K562 (cell line): Measurements from ENCODE around the gene STX11. TPM values are rescaled to one million over a fixed set of nuclear protein-coding genes. Genes with fewer than 3 reads are reported as not detected.

Experiments used
- ADNP ChIP-seq: fragments of 200-800 bp; sonication (Bioruptor generic); IDR thresholded peaks from 2 replicates; pipeline ENCODE4 v1.6.1; 2016; ENCODE audit warnings: missing genetic modification characterization, missing compliant biosample characterization
- C11orf30 ChIP-seq: fragments of 450-650 bp; IDR thresholded peaks from 2 replicates; pipeline ENCODE4 v1.6.1; 2016; ENCODE audit warnings: low read depth, mild to moderate bottlenecking
- CBFA2T3 ChIP-seq: fragments of 450-650 bp; IDR thresholded peaks from 2 replicates; pipeline ENCODE4 v1.6.1; 2017
- CBX1 ChIP-seq: sonication (generic); IDR thresholded peaks from 2 replicates; pipeline ENCODE4 v1.6.1; 2016; ENCODE audit warnings: antibody characterized with exemption, low read depth, mild to moderate bottlenecking
- CBX3 ChIP-seq, 2 experiments: IDR thresholded peaks; 1 replicate in 1 of 2; 2 replicates in 1 of 2; pipeline ENCODE4 v1.6.1; 2012; ENCODE audit warnings: inconsistent platforms in 2 of 2, low read length in 2 of 2, borderline replicate concordance in 1 of 2, control low read depth in 1 of 2
- CCAR2 ChIP-seq: fragments of 200-400 bp; formaldehyde crosslinking; IDR thresholded peaks from 2 replicates; pipeline ENCODE4 v1.6.1; 2017; ENCODE audit warnings: mild to moderate bottlenecking, low read depth, low read length
- FUS ChIP-seq: fragments of 200-400 bp; formaldehyde crosslinking; optimal IDR thresholded peaks from 2 replicates; pipeline ENCODE3; 2017; ENCODE audit warnings: low read depth, low read length
- GTF2A2 ChIP-seq: IDR thresholded peaks from 2 replicates; pipeline ENCODE4 v1.6.1; 2016; ENCODE audit warnings: mild to moderate bottlenecking, missing genetic modification characterization, missing compliant biosample characterization
- GTF2E2 ChIP-seq: fragments of 200-800 bp; sonication (Bioruptor generic); IDR thresholded peaks from 2 replicates; pipeline ENCODE4 v1.6.1; 2016; ENCODE audit warnings: missing genetic modification characterization, missing compliant biosample characterization
- MEF2A ChIP-seq: IDR thresholded peaks from 2 replicates; pipeline ENCODE4 v1.6.1; 2011; ENCODE audit warnings: low read depth, mild to moderate bottlenecking, low read length, moderate library complexity; ENCODE audit not compliant: control insufficient read depth
- NRF1 ChIP-seq, 2 experiments: fragments of 450-650 bp; IDR thresholded peaks in 1 of 2; conservative IDR thresholded peaks in 1 of 2; 2 replicates each; pipeline ENCODE4 v1.6.1; 2014; ENCODE audit warnings: mild to moderate bottlenecking in 2 of 2
- POLR2A ChIP-seq: fragments of 450-650 bp; conservative IDR thresholded peaks from 2 replicates; pipeline ENCODE4 v1.6.1; 2016
- RBM14 ChIP-seq: fragments of 200-400 bp; formaldehyde crosslinking; IDR thresholded peaks from 2 replicates; pipeline ENCODE4 v1.6.1; 2018; ENCODE audit warnings: low read depth, mild to moderate bottlenecking, low read length, moderate library complexity, borderline replicate concordance; ENCODE audit not compliant: insufficient read depth
- SMC3 ChIP-seq: conservative IDR thresholded peaks from 2 replicates; pipeline ENCODE4 v1.6.1; 2011; ENCODE audit warnings: low read depth, low read length, improper control_type of control experiment; ENCODE audit not compliant: insufficient read depth
- SPI1 ChIP-seq: IDR thresholded peaks from 2 replicates; pipeline ENCODE4 v1.6.1; 2011; ENCODE audit warnings: low read depth, low read length, control low read depth, borderline replicate concordance
- TRIM24 ChIP-seq, 2 experiments: fragments of 450-650 bp; IDR thresholded peaks; 2 replicates each; pipeline ENCODE4 v1.6.1; 2016
- TRIM28 ChIP-seq: fragments of 450-650 bp; IDR thresholded peaks from 2 replicates; pipeline ENCODE4 v1.6.1; 2017
- XRCC3 ChIP-seq: fragments of 450-650 bp; IDR thresholded peaks from 2 replicates; pipeline ENCODE4 v1.6.1; 2017; ENCODE audit warnings: mild to moderate bottlenecking, moderate library complexity
- YY1 ChIP-seq, 3 experiments: IDR thresholded peaks; 2 replicates each; pipeline ENCODE4 v1.6.1; 2011; ENCODE audit warnings: low read length in 2 of 3, mild to moderate bottlenecking in 2 of 3, moderate library complexity in 2 of 3, borderline replicate concordance in 1 of 3, control low read depth in 1 of 3, low read depth in 1 of 3; ENCODE audit not compliant: insufficient read depth in 3 of 3, insufficient replicate concordance in 2 of 3, control insufficient read depth in 1 of 3, insufficient read length in 1 of 3; ENCODE audit errors: extremely low read depth in 1 of 3
- ZBTB17 ChIP-seq: fragments of 450-650 bp; formaldehyde crosslinking; IDR thresholded peaks from 2 replicates; pipeline ENCODE4 v1.4.0; 2020; ENCODE audit warnings: mild to moderate bottlenecking
- ZFP36 ChIP-seq: fragments of 150-350 bp; IDR thresholded peaks from 2 replicates; pipeline ENCODE4 v1.6.1; 2018; ENCODE audit warnings: low read length, low read depth; ENCODE audit not compliant: partially characterized antibody
- ZNF12 ChIP-seq: sonication (generic); formaldehyde crosslinking; IDR thresholded peaks from 2 replicates; pipeline ENCODE4 v1.4.0; 2020; ENCODE audit warnings: mild to moderate bottlenecking, missing genetic modification reagents
- ZNF175 ChIP-seq: fragments of 200-800 bp; sonication (Bioruptor generic); IDR thresholded peaks from 2 replicates; pipeline ENCODE4 v1.6.1; 2016; ENCODE audit warnings: low read depth, mild to moderate bottlenecking, missing genetic modification characterization, missing compliant biosample characterization
- ZNF253 ChIP-seq: fragments of 250-450 bp; sonication (Bioruptor Pico); conservative IDR thresholded peaks from 2 replicates; pipeline ENCODE4 v1.6.1; 2021; ENCODE audit warnings: mild to moderate bottlenecking
- ZNF431 ChIP-seq: sonication (generic); formaldehyde crosslinking; IDR thresholded peaks from 2 replicates; pipeline ENCODE4 v1.8.0; 2022; ENCODE audit warnings: mild to moderate bottlenecking, missing genetic modification reagents
- ZNF561 ChIP-seq: fragments of 450-650 bp; formaldehyde crosslinking; conservative IDR thresholded peaks from 2 replicates; pipeline ENCODE4 v1.4.0; 2020; ENCODE audit warnings: mild to moderate bottlenecking, moderate library complexity
- ZNF707 ChIP-seq: fragments of 250-450 bp; sonication (Bioruptor Pico); conservative IDR thresholded peaks from 2 replicates; pipeline ENCODE4 v1.8.0; 2022; ENCODE audit warnings: inconsistent platforms, mild to moderate bottlenecking, moderate library complexity
- polyA plus RNA-seq, 8 experiments: library from polyadenylated mRNA; depleted of rRNA in 4 of 8; stranded (reverse) in 5 of 8; unstranded in 3 of 8; fragments of >200 nt; fragmentation: Nextera tagmentation in 2 of 8; fragmentation: Illumina TruSeq in 1 of 8; extraction: Ambion mirVana in 2 of 8; extraction: Trizol in 1 of 8; gene quantifications; 2 replicates each; pipeline versions ENCODE4 v1.2.1 to v1.2.3, GENCODE V29; 2011 to 2014; ENCODE audit warnings: inconsistent platforms in 1 of 8, missing spikeins in 1 of 8
- total RNA-seq, 7 experiments: library from RNA; depleted of rRNA in 6 of 7; stranded (reverse); fragments of >200 nt in 6 of 7; fragmentation: Illumina TruSeq in 2 of 7; extraction: Trizol in 2 of 7; gene quantifications; 2 replicates each; pipeline versions ENCODE4 v1.2.1 to v1.2.3, GENCODE V29; 2011 to 2021; ENCODE audit warnings: low replicate concordance in 1 of 7
- TF ChIP-seq, protein P1 (sequence below): fragments of 250-450 bp; sonication (Bioruptor Pico); IDR thresholded peaks from 2 replicates; pipeline ENCODE4 v1.5.1; 2021; ENCODE audit warnings: mild to moderate bottlenecking
- TF ChIP-seq, protein P2 (sequence below): fragments of 450-650 bp; IDR thresholded peaks from 2 replicates; pipeline ENCODE4 v1.6.1; 2018; ENCODE audit warnings: mild to moderate bottlenecking, low read depth; ENCODE audit not compliant: partially characterized antibody

STX11 gene
- total and polyA plus RNA-seq, 9 of the 15 experiments (the other 6 are each of a cell fraction or from before 2014, with no cell fraction given) = 0.06 to 0.73 (median 0.40) TPM

DNA sequence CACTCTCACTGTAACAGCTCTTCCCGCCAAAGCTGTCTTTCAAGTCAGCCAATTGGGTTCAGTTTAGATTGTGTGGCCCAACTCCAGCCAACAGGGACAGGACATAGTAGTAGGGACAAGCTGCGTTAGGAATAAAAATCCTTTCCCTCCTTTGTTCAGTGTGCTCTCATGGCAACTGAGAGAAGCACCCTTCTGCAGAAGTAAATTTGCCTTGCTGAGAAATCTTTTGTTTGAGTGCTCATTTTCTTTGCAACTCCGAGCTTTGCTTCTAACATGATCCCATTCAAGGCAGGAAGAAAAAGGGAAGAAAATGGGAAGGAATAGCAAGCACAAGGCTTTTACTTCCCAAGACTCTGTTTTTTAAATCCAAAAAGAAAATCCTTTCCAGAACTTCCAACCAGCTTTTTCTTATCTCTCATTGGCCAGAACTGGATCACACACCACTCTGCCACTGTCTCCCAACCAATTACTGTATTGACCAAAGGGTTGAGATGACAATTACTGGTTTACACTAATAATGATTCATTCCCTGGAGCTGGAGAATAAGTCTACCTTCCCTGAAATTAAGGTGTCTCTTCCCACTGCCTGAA, 52.7 kb downstream of the STX11 start (continued):
- TF ChIP-seq CBX3 (IDR thresholded peaks at IDR 0.05; ENCODE audit: borderline replicate concordance in 1 of 2, low read length in 2 of 2) (peak in 1 of 2 experiments; percentile 98; a peak in 2 of 3 replicates), ZNF561 (CRISPR knock-in tag) (peak; percentile 97), FUS (no peak), YY1 (IDR thresholded peaks at IDR 0.05; ENCODE audit: borderline replicate concordance in 1 of 3, control insufficient read depth in 1 of 3, extremely low read depth in 1 of 3, insufficient read depth in 3 of 3, insufficient read length in 1 of 3, insufficient replicate concordance in 2 of 3, low read depth in 1 of 3, low read length in 2 of 3) (no peak), ZNF707 (peak; percentile 40; the same call in 1 of the 2 replicates), ZNF431 (no peak), RBM14 (no peak), TRIM24 (IDR thresholded peaks at IDR 0.05) (peak; percentile 6 to 57; a peak in 2 of 4 replicates), CBFA2T3 (no peak; the same call in 1 of the 2 replicates), NRF1 (conservative IDR thresholded peaks at IDR 0.05 in 1 of 2, IDR thresholded peaks at IDR 0.05 in 1 of 2) (no peak), MEF2A (no peak), GTF2E2 (tag) (no peak), ZNF12 (CRISPR knock-in tag) (no peak), TRIM28 (peak; percentile 94), SPI1 (no peak), GTF2A2 (no peak), C11orf30 (no peak), CBX1 (peak; percentile 65; the same call in 1 of the 2 replicates), ADNP (tag) (no peak), ZFP36 (no peak), CCAR2 (no peak), ZNF175 (CRISPR knock-in tag) (no peak), SMC3 (no peak), ZBTB17 (CRISPR knock-in tag) (no peak), POLR2A (no peak), XRCC3 (0 out of 2 replicates have a peak, but pooled peaks have one; percentile 59), ZNF253 (CRISPR knock-in tag) (no peak)
- TF ChIP-seq, protein P1, sequence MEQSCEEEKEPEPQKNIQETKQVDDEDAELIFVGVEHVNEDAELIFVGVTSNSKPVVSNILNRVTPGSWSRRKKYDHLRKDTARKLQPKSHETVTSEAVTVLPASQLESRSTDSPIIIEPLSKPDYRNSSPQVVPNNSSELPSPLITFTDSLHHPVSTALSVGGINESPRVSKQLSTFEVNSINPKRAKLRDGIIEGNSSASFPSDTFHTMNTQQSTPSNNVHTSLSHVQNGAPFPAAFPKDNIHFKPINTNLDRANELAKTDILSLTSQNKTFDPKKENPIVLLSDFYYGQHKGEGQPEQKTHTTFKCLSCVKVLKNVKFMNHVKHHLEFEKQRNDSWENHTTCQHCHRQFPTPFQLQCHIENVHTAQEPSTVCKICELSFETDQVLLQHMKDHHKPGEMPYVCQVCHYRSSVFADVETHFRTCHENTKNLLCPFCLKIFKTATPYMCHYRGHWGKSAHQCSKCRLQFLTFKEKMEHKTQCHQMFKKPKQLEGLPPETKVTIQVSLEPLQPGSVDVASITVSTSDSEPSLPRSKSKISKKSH (CRISPR knock-in tag) = peak; percentile 68; the same call in 1 of the 2 replicates
- TF ChIP-seq, protein P2, sequence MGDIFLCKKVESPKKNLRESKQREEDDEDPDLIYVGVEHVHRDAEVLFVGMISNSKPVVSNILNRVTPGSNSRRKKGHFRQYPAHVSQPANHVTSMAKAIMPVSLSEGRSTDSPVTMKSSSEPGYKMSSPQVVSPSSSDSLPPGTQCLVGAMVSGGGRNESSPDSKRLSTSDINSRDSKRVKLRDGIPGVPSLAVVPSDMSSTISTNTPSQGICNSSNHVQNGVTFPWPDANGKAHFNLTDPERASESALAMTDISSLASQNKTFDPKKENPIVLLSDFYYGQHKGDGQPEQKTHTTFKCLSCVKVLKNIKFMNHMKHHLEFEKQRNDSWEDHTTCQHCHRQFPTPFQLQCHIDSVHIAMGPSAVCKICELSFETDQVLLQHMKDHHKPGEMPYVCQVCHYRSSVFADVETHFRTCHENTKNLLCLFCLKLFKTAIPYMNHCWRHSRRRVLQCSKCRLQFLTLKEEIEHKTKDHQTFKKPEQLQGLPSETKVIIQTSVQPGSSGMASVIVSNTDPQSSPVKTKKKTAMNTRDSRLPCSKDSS = peak; percentile 98
